Fibroblast of the aortic adventitia (primary cell): ENCODE data around the gene TNS3. TPM values are rescaled to one million over a fixed set of nuclear protein-coding genes. Genes with fewer than 3 reads are reported as not detected.

Source experiments
- DNase-seq: peaks from one replicate; pipeline ENCODE4 v3.0.0-alpha.2; 2010; ENCODE audit warnings: low read depth
- H3K4me3 ChIP-seq: 2 replicates; pipeline ENCODE4 v1.5.1; 2011; ENCODE audit warnings: low read depth, mild to moderate bottlenecking, control low read depth, low read length, moderate library complexity
- CTCF ChIP-seq: IDR thresholded peaks from 2 replicates; pipeline ENCODE4 v1.5.1; 2011; ENCODE audit warnings: mild to moderate bottlenecking, low read length, control low read depth, inconsistent platforms; ENCODE audit not compliant: insufficient read depth
- total RNA-seq: library from RNA; depleted of rRNA; stranded (reverse); fragments of >200 nt; gene quantifications from 2 replicates; pipeline ENCODE4 v1.2.3, GENCODE V29; 2012; ENCODE audit warnings: low replicate concordance

Gene TNS3
- total RNA-seq, 1 donor = 28.3 TPM

GRCh38 chr7:47331179-47331565 is 250.7 kb downstream of the TNS3 start:
- no peak for DNase-seq
- H3K4me3 ChIP-seq = no peak overlapping the region
- TF ChIP-seq CTCF = no peak

- TF ChIP-seq CTCF = no peak
- no peak for DNase-seq
- no peak overlapping the region for H3K4me3 ChIP-seq
Measured at GRCh38 chr7:47330561-47331178, 251.2 kb downstream of the TNS3 start.

- H3K4me3 ChIP-seq = no peak overlapping the region
- DNase-seq = no peak
- TF ChIP-seq CTCF = no peak
Measured at GRCh38 chr7:47330026-47330425, 251.9 kb downstream of the TNS3 start.

GRCh38 chr7:47329320-47329926 is 252.5 kb downstream of the TNS3 start:
- no peak overlapping the region for H3K4me3 ChIP-seq
- no peak for DNase-seq
- TF ChIP-seq CTCF = no peak

- TF ChIP-seq CTCF = no peak
- no peak overlapping the region for H3K4me3 ChIP-seq
- DNase-seq = no peak
Measured at GRCh38 chr7:47328392-47329319, 253.3 kb downstream of the TNS3 start.

GRCh38 chr7:47327698-47328391 is 254.1 kb downstream of the TNS3 start:
- peak; percentile 81 for DNase-seq
- TF ChIP-seq CTCF = no peak
- peak overlapping the region; percentile 41 for H3K4me3 ChIP-seq
